Measurements from ENCODE around the gene TNS1.

DNA sequence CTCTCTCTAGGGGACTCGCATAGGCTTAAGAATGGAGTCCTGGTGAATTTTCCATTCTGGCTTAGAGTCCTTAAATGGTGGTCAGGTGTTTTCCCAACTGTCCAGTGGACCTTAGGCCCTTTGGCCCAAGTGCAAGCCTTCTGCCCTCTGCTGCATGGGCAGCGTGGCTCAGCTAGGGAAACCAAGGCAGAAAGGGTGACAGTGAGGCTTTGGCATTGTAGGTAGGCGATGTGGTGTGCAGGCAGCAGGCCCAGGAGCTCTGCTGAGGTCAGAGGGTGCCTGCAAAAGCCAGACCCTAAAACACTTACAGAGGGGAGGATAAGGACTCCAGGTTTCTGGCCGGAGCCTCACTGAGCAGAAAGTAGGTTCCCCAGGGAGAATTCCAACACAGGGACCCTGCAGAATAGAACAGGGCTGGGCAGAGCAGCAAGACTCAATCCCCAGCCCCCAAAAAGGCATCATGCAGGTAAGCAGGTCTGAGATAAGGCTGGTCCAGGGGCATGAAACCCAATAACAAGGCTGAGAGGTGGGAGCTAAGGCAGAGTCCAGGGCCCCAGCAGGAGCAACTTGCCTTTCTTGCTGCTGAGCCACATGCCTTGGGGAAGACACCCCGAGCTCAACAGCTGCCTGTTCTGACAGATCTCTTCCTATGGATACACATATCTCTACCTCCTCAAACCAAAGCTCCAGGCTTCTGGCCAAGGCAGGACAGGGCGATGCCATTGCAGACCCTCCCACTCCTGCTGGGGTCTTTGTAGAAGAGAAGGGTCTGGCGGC lies 199.7 kb downstream of the TNS1 start:
- TF ChIP-seq, protein P1, sequence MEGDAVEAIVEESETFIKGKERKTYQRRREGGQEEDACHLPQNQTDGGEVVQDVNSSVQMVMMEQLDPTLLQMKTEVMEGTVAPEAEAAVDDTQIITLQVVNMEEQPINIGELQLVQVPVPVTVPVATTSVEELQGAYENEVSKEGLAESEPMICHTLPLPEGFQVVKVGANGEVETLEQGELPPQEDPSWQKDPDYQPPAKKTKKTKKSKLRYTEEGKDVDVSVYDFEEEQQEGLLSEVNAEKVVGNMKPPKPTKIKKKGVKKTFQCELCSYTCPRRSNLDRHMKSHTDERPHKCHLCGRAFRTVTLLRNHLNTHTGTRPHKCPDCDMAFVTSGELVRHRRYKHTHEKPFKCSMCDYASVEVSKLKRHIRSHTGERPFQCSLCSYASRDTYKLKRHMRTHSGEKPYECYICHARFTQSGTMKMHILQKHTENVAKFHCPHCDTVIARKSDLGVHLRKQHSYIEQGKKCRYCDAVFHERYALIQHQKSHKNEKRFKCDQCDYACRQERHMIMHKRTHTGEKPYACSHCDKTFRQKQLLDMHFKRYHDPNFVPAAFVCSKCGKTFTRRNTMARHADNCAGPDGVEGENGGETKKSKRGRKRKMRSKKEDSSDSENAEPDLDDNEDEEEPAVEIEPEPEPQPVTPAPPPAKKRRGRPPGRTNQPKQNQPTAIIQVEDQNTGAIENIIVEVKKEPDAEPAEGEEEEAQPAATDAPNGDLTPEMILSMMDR (IDR thresholded peaks at IDR 0.05) = no peak
- TF ChIP-seq POLR2A (IDR thresholded peaks at IDR 0.05) = no peak

Measured in Peyer's patch (tissue), 4 donors.